GM18858 (cell line): ENCODE measurements around the gene HSD3B1.
"Not testable (repeated sequence)": the region's sequence is repeated elsewhere in the genome, so short reads cannot be mapped to it uniquely, and the experiment has no call there.

Experiments
- ATAC-seq: cut with Tn5 transposase; IDR thresholded peaks from one replicate; pipeline ENCODE4 v1.9.1; 2021; ENCODE audit not compliant: unreplicated experiment

The HSD3B1 gene

DNA sequence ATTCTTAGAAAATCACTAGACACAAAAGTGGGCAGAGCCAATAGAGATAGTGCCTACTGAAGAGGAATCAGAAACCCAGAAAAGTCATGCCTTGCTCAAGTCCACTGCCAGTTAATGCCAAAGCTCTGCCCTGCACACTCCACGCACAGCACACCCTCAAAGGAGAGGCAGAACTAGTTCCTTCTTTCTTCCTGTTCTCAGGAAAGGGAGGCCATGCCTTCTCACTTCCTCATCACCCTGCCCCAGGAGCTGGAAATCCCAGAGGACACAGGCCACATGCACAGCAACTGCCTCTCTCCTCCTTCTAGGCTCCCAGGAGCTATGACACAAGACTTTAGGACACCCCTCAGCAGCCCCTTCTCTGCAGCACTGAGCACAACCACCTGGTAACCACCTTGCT, 45.6 kb downstream of the HSD3B1 start:
- not testable (repeated sequence) for ATAC-seq

GRCh38 chr1:119553302-119554071, 46.5 kb downstream of the HSD3B1 start:
- not testable (repeated sequence) for ATAC-seq

GRCh38 chr1:119554183-119554582, 47.2 kb downstream of the HSD3B1 start:
- ATAC-seq = no peak

DNA sequence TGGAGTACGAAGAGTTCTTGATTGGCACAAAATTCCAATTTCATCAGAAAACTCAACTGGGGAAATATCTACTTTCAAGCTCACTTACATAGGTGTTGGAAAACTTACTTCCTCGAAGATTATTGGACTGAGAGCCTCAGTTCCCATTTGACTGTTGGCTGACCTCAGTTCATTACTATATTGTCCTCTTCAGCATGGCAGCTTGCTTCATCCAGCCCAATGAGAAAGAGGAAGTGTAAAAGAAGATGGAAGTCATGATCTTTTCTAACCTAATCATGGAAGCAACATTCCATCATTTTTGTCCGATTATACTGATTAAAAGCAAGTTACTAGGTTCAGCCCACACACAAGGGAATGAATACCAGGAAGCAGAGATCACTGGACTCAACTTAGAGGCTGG, 49.4 kb downstream of the HSD3B1 start:
- ATAC-seq = no peak

DNA sequence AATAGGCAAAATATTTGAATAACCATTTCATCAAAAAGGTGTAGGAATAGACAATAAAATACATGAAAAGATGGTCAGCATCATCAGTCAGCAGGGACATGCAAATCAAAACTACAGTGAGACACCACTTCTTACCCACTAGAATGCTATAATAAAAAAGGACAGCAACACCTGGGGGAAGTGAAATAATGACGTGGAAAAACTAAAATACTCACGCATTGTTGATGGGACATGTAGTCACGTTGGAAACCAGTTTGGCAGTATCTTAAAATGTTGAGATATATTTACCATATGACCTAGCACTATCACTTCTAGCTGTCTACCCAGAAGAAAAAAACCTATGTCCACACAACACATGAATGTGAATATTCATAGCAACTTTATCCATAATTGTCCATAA, 53.4 kb downstream of the HSD3B1 start:
- not testable (repeated sequence) for ATAC-seq

GRCh38 chr1:119564548-119564947, 57.5 kb downstream of the HSD3B1 start:
- ATAC-seq = peak; percentile 55
